Left colon (tissue), 2 donors: ENCODE data around the gene PSD4. TPM values are rescaled to one million over a fixed set of nuclear protein-coding genes. Genes with fewer than 3 reads are reported as not detected.

Experiments
- ATAC-seq: fragments of 200-7000 bp; cut with Tn5 transposase; one replicate; pipeline ENCODE4 v1.9.1; 2020; ENCODE audit warnings: mild to moderate bottlenecking, moderate library complexity
- DNase-seq, 2 donors: peaks; one replicate each; pipeline ENCODE4 v3.0.0-alpha.2; 2020
- intact Hi-C, 2 donors: fragments of 100-400 bp; cut with DNase I in 1 of 2; cut with micrococcal nuclease in 1 of 2; formaldehyde crosslinking; loops; one replicate each; pipeline versions ENCODE4 v1.11.2 to v1.14.0; 2022; cut with DNase I, micrococcal nuclease
- long read RNA-seq: library from polyadenylated mRNA; unstranded; transcript quantifications from one replicate; pipeline ENCODE4 v2.0.0, GENCODE V29; 2021
- total RNA-seq, 2 donors: library from RNA; stranded (reverse); fragmentation: NEBNext Ultra II Directional; extraction: Animal tissue kit (Norgen Biotek cat#: 25700); gene quantifications; one replicate each; pipeline ENCODE4 v1.2.1, GENCODE V29; 2021
- donor health status: DM: no; HTN: no; CAD: no.
- donor health status: DM: yes; HTN: yes; CAD: no.

Gene PSD4
- total RNA-seq, result 10 to 100 TPM; 68.4 to 72.1 TPM
- long read RNA-seq, partial matches to known transcripts, result 9 of 15 reads
- long read RNA-seq, other reads (novel, unspliced or antisense), result 4 of 15 reads

DNA sequence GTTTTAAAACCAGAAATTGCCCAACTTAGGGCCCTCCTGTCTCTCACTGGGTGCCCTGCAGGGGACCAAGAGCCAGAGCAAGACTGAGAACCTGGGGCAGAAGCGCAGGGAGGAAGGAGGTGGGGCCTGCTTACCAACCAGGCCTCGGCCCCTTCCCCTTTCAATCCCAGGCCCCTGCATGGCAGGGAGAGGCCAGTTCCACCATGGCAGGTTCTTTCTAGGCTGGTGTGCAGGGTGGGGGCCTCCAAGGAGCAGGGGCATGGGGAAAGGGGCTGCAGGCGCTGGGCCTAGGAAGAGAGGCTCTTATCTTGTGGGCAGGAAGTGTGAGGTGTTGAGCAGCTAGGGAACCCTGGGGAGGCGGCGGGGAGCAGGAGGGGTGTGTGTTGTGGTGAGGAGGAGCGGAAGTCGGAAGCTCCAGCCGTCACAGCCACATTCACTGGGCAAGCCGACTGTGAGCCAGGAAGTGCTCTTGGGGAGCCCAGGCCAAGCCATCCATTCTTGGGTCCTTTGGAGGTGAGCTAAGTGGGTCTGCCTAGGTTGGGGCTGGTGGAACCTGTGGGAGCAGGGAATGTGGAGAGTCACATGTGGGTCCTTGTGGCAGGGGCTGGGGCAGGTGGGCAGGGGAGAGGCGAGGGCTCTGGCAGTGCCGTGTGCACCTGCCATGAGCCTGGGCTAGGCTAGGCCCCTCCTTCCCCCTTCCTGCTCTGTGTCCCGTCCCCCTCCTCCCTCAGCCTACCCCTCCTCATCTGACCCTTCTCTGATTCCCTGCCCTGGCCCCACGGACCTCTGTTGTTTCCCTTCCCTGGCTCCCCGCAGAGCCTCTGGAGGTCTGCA lies at the start of gene PSD4:
TSS of gene PSD4 (plus strand) at position 430 of the 834 bp plus-strand sequence. CDS start 8,486 bp downstream, outside the sequence.
- DNase-seq (peak; percentile 73 to 74), ATAC-seq (peak; percentile 44)
- intact Hi-C loops, result no loop called here

DNA sequence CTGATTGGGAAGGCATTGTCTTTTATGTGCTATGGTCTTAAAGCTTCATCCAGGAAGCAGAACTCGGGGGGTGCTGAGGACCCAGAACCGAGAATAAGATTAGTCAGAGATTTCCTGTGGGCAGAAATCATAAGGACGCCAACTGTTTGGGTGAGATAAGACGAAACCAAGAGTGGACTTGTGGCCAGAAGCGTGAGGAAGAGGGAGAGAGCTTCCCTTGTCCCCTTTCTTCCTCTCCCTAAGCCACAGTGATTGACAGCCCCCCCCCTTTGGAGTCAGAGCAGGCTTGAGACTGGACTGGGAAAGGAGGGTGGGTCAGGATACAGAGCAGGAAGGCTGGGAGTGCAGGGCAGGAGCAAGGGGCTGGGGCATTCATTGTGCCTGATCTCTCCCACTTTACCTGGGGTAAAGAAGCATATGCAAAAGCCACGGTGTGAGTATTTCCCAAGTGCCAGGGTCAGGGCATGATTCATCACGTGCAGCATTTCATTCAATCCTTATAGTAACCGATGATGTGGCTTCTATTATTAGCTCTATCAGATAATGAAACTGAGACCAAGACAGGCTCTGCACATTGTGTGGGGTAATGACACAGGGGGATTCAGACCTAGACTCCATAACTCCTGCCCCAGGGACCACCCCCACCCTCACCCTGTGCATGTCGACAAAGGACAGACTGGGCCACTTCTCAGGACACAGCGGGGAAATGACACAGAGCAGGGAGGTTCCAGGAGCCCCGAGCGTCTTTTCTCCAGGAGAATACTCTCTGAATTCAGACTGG lies 49.4 kb upstream of the PSD4 start:
- DNase-seq (no peak), ATAC-seq (no peak)
- intact Hi-C loops, result no loop called here

DNA sequence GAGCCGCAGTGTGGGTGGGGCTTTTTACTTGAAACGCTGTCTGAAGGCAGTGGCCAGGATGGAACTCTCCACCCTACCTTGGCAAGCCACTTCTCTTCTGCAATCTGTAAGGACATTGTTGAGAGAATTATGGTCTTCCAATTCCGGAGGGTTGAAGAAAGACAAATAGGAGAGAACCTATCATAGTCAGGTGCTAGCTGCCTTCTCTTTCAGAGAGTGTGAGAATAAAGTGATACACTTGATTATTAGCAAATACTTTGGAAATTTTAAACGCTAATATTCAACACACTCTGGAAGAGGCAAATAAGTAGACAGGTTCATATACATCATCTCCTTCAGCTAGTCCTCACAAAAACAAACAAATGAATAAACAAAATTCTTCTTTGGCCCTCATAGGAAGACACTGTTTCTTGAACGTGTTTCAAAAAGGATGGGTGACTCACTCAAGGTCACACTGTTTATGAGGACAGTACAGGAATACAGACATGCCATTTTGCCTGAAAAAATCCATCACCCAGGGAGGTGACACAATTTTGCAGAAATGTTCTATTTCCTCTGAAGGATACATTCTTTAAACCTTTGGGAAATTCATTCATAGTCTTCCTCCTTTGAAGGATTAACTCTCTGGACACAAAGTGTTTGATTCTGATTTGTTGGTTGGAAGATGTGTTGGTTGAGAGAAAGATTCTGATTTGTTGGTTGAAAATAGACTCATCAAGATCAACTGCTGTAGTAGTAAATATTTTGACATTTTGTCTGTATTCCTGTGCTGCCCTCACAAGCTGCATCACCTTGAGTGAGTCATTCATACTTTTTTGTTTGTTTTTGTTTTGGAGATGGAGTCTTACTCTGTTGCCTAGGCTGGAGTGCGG lies 48.6 kb upstream of the PSD4 start:
- DNase-seq (no peak), ATAC-seq (no peak)
- intact Hi-C loops, result no loop called here

DNA sequence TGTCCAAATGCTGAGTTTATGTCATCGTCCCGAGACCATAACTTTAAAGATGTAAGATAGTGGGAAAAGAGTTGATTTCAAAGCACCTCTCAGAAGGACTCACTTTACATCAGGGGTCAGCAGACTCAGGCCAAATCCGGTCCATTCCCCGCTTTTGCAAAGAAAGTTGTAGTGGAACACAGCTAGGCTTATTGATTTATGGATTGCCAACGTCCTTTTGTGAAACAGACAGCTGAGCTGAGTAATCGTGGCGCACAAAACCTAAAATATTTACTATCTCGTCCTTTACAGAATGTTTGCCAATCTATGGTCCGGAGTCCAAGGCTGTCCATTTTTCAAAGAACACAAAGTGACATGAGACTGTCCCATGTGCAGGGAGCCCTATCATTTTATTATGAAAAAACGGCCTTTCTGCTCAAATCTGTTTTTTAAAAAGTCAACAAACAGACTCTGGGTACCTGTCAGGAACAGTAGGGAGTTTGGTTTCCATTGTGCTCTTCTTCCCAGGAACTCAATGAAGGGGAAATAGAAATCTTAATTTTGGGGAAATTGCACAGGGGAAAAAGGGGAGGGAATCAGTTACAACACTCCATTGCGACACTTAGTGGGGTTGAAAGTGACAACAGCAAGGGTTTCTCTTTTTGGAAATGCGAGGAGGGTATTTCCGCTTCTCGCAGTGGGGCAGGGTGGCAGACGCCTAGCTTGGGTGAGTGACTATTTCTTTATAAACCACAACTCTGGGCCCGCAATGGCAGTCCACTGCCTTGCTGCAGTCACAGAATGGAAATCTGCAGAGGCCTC lies 46.7 kb upstream of the PSD4 start, which contains the start of gene IL1RN:
TSS of gene IL1RN (plus strand) at position 754 of the 801 bp plus-strand sequence. CDS start at position 781, 27 bp downstream.
- no peak for DNase-seq
- intact Hi-C loops, result no loop called here
- ATAC-seq, result no peak

DNA sequence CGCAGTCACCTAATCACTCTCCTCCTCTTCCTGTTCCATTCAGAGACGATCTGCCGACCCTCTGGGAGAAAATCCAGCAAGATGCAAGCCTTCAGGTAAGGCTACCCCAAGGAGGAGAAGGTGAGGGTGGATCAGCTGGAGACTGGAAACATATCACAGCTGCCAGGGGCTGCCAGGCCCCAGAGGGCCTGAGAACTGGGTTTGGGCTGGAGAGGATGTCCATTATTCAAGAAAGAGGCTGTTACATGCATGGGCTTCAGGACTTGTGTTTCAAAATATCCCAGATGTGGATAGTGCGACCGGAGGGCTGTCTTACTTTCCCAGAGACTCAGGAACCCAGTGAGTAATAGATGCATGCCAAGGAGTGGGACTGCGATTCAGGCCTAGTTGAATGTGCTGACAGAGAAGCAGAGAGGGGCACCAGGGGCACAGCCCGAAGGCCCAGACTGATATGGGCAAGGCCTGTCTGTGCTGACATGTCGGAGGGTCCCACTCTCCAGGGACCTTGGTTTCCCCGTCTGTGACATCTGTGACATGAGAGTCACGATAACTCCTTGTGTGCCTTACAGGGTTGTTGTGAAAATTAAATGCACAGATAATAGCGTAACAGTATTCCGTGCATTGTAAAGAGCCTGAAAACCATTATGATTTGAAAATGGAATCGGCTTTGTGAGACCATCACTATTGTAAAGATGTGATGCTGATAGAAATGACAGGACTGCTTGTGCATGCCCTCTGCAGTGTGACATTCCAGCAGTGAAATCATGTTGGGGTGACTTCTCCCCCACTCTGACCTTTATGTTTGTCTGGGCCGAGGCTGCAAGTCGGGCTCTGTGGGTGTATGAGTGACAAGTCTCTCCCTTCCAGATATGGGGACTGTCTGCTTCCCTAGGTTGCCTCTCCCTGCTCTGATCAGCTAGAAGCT lies 45.9 kb upstream of the PSD4 start:
- ATAC-seq (no peak), DNase-seq (no peak)
- intact Hi-C loops, result no loop called here

DNA sequence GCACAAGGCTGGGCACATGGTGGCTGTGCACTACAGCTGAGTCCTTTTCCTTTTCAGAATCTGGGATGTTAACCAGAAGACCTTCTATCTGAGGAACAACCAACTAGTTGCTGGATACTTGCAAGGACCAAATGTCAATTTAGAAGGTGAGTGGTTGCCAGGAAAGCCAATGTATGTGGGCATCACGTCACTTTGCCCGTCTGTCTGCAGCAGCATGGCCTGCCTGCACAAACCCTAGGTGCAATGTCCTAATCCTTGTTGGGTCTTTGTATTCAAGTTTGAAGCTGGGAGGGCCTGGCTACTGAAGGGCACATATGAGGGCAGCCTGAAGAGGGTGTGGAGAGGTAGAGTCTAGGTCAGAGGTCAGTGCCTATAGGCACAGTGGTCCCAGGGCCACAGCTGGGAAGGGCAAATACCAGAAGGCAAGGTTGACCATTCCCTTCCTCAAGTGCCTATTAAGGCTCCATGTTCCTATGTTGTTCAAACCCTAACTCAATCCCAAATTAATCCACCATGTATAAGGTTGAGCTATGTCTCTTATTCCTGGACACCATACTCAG lies 44.2 kb upstream of the PSD4 start:
- intact Hi-C loops, result no loop called here
- DNase-seq, result no peak

DNA sequence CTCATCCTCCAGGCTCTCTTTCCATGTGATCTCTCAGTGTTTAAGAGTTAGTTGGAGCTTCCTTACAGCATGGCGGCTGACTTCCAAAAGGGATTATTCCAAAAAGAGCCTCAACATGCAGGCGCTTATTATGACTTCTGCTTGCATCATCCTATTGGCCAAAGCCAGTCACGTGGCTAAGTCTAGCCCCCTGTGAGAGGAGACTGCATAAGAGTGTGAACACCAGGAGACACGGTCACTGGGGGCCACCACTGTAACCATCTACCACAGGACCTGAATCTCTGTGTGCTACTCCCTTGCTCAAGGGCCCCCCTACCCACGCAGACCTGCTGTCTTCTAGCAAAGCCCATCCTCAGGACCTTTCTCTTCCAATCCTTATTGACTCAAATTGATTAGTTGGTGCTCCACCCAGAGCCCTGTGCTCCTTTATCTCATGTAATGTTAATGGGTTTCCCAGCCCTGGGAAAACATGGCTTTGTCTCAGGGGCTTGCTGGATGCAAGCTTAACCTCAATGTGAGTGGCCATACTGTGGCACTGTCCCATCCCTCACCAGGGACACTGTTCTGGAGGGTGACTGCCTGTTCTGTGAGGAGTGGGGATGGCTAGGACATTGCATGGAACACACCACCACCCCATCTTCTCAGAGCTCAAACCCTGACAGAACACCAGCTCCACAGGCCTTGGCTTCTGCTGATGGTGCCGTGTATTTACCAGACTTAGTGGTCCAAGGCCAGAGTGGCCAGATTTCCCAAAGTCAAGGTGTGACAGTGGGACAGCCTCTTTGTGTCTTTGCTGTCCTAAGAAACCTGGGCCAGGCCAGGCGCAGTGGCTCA lies 42.2 kb upstream of the PSD4 start:
- no peak for ATAC-seq
- intact Hi-C loops, result no loop called here
- no peak for DNase-seq

More for the DNA sequence above, 44.2 kb upstream of the PSD4 start:
- no peak for ATAC-seq

DNA sequence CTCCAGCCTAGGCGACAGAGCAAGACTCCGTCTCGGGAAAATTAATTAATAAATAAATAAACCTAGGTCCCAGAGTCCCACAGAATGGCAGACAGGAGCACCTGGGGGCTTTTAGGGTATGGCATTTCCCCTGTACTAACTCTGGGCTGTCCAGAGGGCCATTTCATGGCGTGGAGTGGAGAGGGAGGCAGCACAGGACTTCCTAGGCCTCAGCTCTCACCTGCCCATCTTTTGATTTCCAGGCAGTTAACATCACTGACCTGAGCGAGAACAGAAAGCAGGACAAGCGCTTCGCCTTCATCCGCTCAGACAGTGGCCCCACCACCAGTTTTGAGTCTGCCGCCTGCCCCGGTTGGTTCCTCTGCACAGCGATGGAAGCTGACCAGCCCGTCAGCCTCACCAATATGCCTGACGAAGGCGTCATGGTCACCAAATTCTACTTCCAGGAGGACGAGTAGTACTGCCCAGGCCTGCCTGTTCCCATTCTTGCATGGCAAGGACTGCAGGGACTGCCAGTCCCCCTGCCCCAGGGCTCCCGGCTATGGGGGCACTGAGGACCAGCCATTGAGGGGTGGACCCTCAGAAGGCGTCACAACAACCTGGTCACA lies 41.3 kb upstream of the PSD4 start:
- ATAC-seq, result no peak

DNA sequence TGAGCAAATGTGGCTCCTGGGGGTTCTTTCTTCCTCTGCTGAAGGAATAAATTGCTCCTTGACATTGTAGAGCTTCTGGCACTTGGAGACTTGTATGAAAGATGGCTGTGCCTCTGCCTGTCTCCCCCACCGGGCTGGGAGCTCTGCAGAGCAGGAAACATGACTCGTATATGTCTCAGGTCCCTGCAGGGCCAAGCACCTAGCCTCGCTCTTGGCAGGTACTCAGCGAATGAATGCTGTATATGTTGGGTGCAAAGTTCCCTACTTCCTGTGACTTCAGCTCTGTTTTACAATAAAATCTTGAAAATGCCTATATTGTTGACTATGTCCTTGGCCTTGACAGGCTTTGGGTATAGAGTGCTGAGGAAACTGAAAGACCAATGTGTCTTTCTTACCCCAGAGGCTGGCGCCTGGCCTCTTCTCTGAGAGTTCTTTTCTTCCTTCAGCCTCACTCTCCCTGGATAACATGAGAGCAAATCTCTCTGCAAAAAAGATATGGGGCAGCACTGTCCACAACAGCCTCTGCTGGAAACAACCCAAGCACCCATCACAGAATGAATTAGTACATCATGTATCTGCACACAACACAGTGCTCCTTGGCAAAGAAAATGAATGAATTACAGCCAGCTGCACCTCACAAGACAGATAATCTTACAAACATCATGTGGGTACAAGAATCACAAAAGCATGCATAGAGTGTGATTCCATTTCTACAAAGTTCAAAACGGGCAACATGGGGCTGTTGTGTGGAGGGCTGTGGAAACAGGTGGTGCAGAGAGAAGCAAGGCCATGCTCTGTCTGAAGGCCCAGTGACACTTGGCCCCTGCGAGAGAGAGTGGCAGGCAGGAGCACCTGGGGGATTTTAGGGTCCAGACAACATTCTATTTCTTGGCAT lies 39.8 kb upstream of the PSD4 start:
- ATAC-seq (peak; percentile 89), DNase-seq (peak in 1 of 2 donors; percentile 42)
- intact Hi-C loops, result no loop called here

More for the DNA sequence above, 41.3 kb upstream of the PSD4 start:
- intact Hi-C loops, result no loop called here
- DNase-seq, result no peak

DNA sequence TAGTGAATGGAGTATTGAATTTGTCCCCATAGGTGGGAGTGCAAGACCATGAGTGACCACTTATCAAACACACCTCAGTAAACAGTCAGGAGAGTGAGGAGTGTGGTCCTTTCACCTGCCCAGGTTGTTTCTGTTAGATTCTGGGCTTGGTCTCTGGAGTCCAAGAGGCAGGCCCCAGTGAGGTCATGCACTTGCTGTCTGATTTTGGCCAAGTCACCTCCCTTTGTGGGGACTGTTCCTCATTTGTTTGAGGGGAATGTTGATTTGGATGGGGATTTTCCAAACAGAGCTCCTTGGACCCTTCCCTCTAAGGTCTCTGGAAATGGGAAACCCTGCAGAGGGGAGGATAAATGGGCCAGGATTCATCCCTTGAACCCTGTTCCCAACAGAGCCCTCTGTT lies 39.1 kb upstream of the PSD4 start:
- no peak for ATAC-seq
- DNase-seq, result no peak
- intact Hi-C loops, result no loop called here

DNA sequence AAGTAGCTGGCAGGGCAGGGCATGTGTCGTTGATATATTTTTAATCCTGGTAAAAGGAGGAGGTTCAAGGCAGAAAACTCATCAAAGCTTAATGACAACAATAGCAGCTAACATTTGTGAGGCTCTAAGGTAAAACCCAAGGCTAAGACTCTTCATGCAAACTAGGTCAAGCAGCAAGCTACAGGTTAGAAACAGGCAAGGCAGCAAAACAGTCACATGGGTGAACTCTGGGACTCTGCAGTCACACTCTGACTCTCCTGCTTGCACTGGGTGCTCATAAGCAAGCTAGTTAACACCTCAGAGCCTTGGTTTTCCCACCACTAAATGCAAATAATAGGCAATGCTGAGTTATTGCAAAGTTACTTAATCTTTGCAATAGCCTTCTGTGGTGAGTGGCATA lies 38.5 kb upstream of the PSD4 start:
- intact Hi-C loops, result no loop called here
- DNase-seq (no peak), ATAC-seq (no peak)

DNA sequence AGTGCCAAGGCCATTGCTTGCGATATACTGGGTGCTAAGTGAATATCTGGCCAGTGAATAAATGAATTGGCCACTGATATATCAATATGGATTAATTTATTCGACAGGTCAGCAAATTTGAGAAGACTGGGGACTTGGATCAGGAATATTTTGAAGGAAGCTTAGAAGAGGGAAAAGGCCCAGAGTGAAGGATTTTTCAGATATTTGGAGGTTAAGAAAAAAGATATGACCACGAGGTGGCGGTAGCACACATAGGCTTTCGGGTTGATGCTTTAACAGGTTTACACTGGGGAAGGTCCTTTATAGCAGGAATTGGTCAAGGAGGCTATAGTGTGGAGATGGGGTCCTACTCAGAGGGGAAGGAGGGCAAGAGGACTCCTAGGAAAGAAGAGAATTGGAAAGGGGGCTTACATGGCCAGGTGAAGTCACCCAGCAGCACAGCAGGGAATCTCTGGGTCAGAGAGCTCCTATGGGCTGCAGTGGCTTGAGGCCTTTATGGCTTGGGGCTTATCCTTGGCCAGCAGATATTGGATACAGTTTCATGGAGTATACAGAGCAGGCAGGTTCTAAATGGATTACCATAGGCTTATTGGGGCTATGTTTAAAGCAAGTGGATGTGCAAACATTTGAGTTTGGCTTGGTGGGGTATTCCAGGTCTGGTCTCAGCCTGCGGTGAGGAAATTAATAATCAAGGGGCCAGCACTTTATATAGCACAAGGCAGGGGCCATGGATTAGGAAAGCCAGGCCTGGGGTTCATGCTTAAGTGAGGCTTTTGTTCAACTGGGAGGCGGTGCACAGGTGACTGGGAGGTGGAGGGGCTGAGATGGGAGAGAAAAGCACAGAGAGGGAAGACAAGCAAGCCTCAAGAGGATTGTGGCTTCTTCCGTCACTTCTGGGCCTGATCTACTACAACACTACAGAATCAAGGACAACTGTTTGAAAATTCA lies 36.7 kb upstream of the PSD4 start:
- intact Hi-C loops, result no loop called here
- ATAC-seq, result peak; percentile 32
- DNase-seq, result peak in 1 of 2 donors; percentile 41

DNA sequence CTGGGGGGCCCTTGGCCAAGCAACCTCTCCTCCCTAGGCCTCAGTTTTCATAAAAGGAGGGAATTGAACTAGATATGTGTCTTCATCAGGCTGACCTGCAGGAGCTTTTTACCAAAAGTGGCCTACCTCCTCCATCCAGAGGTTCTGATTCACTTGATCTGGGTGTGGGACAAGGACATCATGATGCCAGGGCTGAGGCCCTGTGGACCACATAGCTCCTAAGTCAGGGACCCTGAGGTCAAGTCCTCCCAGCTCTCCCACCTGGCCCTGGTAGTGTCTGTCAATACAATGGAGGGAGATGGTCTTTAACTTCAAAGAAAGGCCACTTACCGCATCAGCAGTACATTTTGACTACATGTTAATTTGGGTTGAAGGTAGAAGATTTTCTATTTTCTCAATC lies 35.9 kb upstream of the PSD4 start:
- no peak for ATAC-seq
- intact Hi-C loops, result no loop called here
- no peak for DNase-seq
